ENCODE measurements around the gene FAM98B.

DNA sequence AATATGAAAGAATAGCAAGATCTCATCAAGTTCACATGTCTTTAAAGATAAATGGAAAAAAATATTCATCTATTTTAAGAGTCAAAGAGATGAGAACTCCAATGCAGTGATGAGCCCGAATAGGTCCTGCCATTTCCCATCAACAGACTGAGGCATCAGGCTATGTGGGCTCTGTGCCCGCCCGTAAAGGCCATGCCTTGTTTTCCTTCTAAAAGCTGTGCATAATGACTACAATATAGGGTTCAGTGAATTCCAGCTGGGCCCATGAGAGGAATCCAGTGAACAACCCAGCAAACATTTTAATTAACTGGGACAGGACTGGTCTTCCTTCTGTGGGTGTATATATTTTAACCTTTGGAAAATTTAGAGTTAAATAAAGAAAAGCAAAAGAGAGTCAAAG, 66.1 kb downstream of the FAM98B start:
- no peak for TF ChIP-seq POLR2A (IDR thresholded peaks at IDR 0.05; ENCODE audit: low read depth, low read length)
- TF ChIP-seq TAF1 (IDR thresholded peaks at IDR 0.05; ENCODE audit: low read depth, low read length) = no peak
- no peak for TF ChIP-seq POLR2AphosphoS5 (IDR thresholded peaks at IDR 0.05; ENCODE audit: low read depth, low read length)
- TF ChIP-seq SPI1 (IDR thresholded peaks at IDR 0.05; ENCODE audit: low read depth, low read length) = no peak
- no peak for TF ChIP-seq POU2F2 (IDR thresholded peaks at IDR 0.05; ENCODE audit: low read depth, low read length)

Data from GM12891 (cell line).